WTC11 (cell line): ENCODE results near the gene KRTAP4-7. TPM values are rescaled to one million over a fixed set of nuclear protein-coding genes. Genes with fewer than 3 reads are reported as not detected.
"Not testable (repeated sequence)": the region's sequence is repeated elsewhere in the genome, so short reads cannot be mapped to it uniquely, and the experiment has no call there.

Source experiments
- ATAC-seq: fragments of 200-7000 bp; cut with Tn5 transposase; 2 replicates; pipeline ENCODE4 v1.10.0; 2021; ENCODE audit warnings: mild to moderate bottlenecking, moderate library complexity
- CTCF ChIA-PET: fragments of 300-600 bp; sonication (Branson Sonifier 250); formaldehyde crosslinking; loops from one replicate; lab custom pipeline; 2021; ENCODE audit warnings: antibody characterized with exemption; lab: Charles Lee
- POLR2A ChIA-PET: fragments of 350-600 bp; sonication (Branson Sonifier 250); formaldehyde crosslinking; loops from one replicate; lab custom pipeline; 2021; ENCODE audit warnings: antibody characterized with exemption; lab: Charles Lee
- DNase-seq: peaks from one replicate; pipeline ENCODE4 v3.0.0; 2021; ENCODE audit warnings: low spot score
- H3K27ac Mint-ChIP-seq: 2 replicates; pipeline ENCODE4 v1.8.0; 2021; ENCODE audit warnings: mixed read lengths
- H3K27me3 Mint-ChIP-seq: 2 replicates; pipeline ENCODE4 v1.8.0; 2021; ENCODE audit warnings: low read depth, mild to moderate bottlenecking, moderate library complexity, mixed read lengths
- H3K36me3 Mint-ChIP-seq: 2 replicates; pipeline ENCODE4 v1.8.0; 2021; ENCODE audit warnings: mixed read lengths
- H3K4me1 Mint-ChIP-seq: 2 replicates; pipeline ENCODE4 v1.8.0; 2022; ENCODE audit warnings: mixed read lengths
- H3K4me3 Mint-ChIP-seq: 2 replicates; pipeline ENCODE4 v1.8.0; 2021; ENCODE audit warnings: mild to moderate bottlenecking, moderate library complexity, mixed read lengths
- H3K9me3 Mint-ChIP-seq: 2 replicates; pipeline ENCODE4 v1.8.0; 2021; ENCODE audit warnings: mixed read lengths
- AFF4 ChIP-seq: sonication (generic); formaldehyde crosslinking; IDR thresholded peaks from 2 replicates; pipeline ENCODE4 v1.8.1; 2023; ENCODE audit warnings: mild to moderate bottlenecking, missing genetic modification reagents, borderline replicate concordance
- ESRRA ChIP-seq: sonication (generic); formaldehyde crosslinking; IDR thresholded peaks from 2 replicates; pipeline ENCODE4 v1.8.1; 2022; ENCODE audit warnings: mild to moderate bottlenecking, missing genetic modification reagents, borderline replicate concordance
- JAZF1 ChIP-seq: fragments of 250-450 bp; sonication (Bioruptor Pico); IDR thresholded peaks from 2 replicates; pipeline ENCODE4 v1.9.0; 2021; ENCODE audit warnings: moderate library complexity, mild to moderate bottlenecking, inconsistent platforms
- MYBL2 ChIP-seq: sonication (generic); formaldehyde crosslinking; IDR thresholded peaks from 2 replicates; pipeline ENCODE4 v1.8.1; 2023; ENCODE audit warnings: mild to moderate bottlenecking, moderate library complexity, missing genetic modification reagents
- NFATC4 ChIP-seq: fragments of 250-450 bp; sonication (Bioruptor Pico); IDR thresholded peaks from 2 replicates; pipeline ENCODE4 v1.9.0; 2021; ENCODE audit warnings: mild to moderate bottlenecking
- PREB ChIP-seq: sonication (generic); formaldehyde crosslinking; IDR thresholded peaks from 2 replicates; pipeline ENCODE4 v1.8.1; 2022; ENCODE audit warnings: mild to moderate bottlenecking, missing genetic modification reagents, moderate library complexity, borderline replicate concordance
- RELA ChIP-seq: sonication (generic); formaldehyde crosslinking; IDR thresholded peaks from 2 replicates; pipeline ENCODE4 v1.8.1; 2022; ENCODE audit warnings: missing genetic modification reagents, mild to moderate bottlenecking, borderline replicate concordance
- TEAD4 ChIP-seq: sonication (generic); formaldehyde crosslinking; IDR thresholded peaks from 2 replicates; pipeline ENCODE4 v1.8.0; 2022; ENCODE audit warnings: mild to moderate bottlenecking, missing genetic modification reagents
- USF1 ChIP-seq: sonication (generic); formaldehyde crosslinking; IDR thresholded peaks from 2 replicates; pipeline ENCODE4 v1.8.0; 2022; ENCODE audit warnings: mild to moderate bottlenecking, missing genetic modification reagents
- ZNF219 ChIP-seq: sonication (generic); formaldehyde crosslinking; IDR thresholded peaks from 2 replicates; pipeline ENCODE4 v1.8.0; 2023; ENCODE audit warnings: missing genetic modification reagents, mild to moderate bottlenecking, borderline replicate concordance
- ZNF232 ChIP-seq: sonication (generic); formaldehyde crosslinking; IDR thresholded peaks from 2 replicates; pipeline ENCODE4 v1.8.0; 2022; ENCODE audit warnings: mild to moderate bottlenecking, missing genetic modification reagents
- ZNF423 ChIP-seq: fragments of 250-450 bp; sonication (Bioruptor Pico); IDR thresholded peaks from 2 replicates; pipeline ENCODE4 v2.1.2; 2022; ENCODE audit warnings: mild to moderate bottlenecking, moderate library complexity
- total RNA-seq: library from RNA; stranded (reverse); gene quantifications from 3 replicates; pipeline ENCODE4 v1.2.3, GENCODE V29; 2021
- TF ChIP-seq, protein P1 (sequence below): sonication (generic); formaldehyde crosslinking; IDR thresholded peaks from 2 replicates; pipeline ENCODE4 v1.8.1; 2023; ENCODE audit warnings: mild to moderate bottlenecking, missing genetic modification reagents
- TF ChIP-seq, protein P2 (sequence below): sonication (generic); formaldehyde crosslinking; IDR thresholded peaks from 2 replicates; pipeline ENCODE4 v1.8.1; 2023; ENCODE audit warnings: mild to moderate bottlenecking, missing genetic modification reagents

KRTAP4-7 gene
- total RNA-seq, 1 experiment from 2014 or later, result not detected

- POLR2A ChIA-PET, result no interaction called here
- TF ChIP-seq ZNF232 (CRISPR knock-in tag), result no peak
- no peak for TF ChIP-seq ESRRA
- TF ChIP-seq JAZF1 (CRISPR knock-in tag), result no peak
- no peak for TF ChIP-seq ZNF219 (CRISPR knock-in tag)
- no peak for TF ChIP-seq TEAD4 (CRISPR knock-in tag)
- TF ChIP-seq MYBL2 (CRISPR knock-in tag), result no peak
- no peak for TF ChIP-seq PREB (CRISPR knock-in tag)
- no peak for TF ChIP-seq NFATC4 (CRISPR knock-in tag)
- no peak for TF ChIP-seq AFF4 (CRISPR knock-in tag)
- TF ChIP-seq, protein P1, sequence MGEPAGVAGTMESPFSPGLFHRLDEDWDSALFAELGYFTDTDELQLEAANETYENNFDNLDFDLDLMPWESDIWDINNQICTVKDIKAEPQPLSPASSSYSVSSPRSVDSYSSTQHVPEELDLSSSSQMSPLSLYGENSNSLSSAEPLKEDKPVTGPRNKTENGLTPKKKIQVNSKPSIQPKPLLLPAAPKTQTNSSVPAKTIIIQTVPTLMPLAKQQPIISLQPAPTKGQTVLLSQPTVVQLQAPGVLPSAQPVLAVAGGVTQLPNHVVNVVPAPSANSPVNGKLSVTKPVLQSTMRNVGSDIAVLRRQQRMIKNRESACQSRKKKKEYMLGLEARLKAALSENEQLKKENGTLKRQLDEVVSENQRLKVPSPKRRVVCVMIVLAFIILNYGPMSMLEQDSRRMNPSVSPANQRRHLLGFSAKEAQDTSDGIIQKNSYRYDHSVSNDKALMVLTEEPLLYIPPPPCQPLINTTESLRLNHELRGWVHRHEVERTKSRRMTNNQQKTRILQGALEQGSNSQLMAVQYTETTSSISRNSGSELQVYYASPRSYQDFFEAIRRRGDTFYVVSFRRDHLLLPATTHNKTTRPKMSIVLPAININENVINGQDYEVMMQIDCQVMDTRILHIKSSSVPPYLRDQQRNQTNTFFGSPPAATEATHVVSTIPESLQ (CRISPR knock-in tag), result no peak
- TF ChIP-seq USF1 (CRISPR knock-in tag), result no peak
- no peak for TF ChIP-seq RELA (CRISPR knock-in tag)
- TF ChIP-seq, all 79 proteins: peak for 0
- ATAC-seq, result no peak
- Mint-ChIP-seq H3K4me1 (peaks cover 34% of the 10 kb centered on the region), H3K27ac (no peak overlapping the region), H3K9me3 (peaks cover 29% of the 10 kb centered on the region), H3K36me3 (peaks cover 13% of the 10 kb centered on the region), H3K4me3 (no peak overlapping the region), H3K27me3 (no peaks in the 10 kb centered on the region)
- CTCF ChIA-PET, result no interaction called here
- DNase-seq, result no peak
Measured at GRCh38 chr17:41098481-41098880, 14.5 kb downstream of the KRTAP4-7 start.

DNA sequence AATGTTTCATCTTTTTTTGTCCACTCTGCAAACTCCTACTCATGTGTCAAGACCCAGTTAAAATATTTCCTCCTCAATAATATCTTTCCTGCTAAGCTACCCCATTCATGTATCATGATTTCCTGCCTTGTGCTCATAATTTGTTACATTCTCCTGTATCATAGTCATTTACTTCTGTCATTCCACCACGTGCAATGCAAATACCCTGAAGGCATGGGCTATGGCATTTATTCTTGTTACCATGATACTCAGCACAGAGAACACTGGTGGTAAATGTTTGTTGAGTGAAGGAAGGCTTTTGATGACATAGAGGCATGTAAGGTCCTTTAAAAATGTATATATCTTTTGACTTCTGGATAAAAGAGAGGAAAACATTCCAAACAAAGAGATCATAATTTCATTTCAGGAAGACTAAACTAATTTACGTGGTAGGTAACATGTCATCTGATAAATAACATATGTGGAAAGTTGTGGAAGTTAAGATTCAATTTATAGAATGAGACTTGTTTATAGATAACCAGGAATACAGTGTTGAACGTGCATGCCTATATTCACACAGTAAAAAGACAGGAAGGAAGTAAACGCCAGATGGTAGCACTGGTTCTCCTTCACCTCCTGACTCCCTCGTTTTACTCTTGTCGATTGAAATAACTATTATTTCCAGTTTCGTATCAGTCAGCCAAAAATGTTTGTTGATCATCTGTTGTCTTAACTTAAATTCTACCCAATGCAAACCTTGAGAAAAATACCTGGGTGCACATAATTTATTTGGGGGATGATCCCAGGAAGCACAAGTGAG lies 15.9 kb downstream of the KRTAP4-7 start:
- H3K27ac Mint-ChIP-seq, CTCF ChIA-PET, POLR2A ChIA-PET, ATAC-seq, H3K27me3 Mint-ChIP-seq, H3K4me3 Mint-ChIP-seq, DNase-seq, H3K36me3 Mint-ChIP-seq: not testable (repeated sequence)
- Mint-ChIP-seq H3K4me1 (peaks cover 37% of the 10 kb centered on the region), H3K9me3 (peaks cover 16% of the 10 kb centered on the region)

DNA sequence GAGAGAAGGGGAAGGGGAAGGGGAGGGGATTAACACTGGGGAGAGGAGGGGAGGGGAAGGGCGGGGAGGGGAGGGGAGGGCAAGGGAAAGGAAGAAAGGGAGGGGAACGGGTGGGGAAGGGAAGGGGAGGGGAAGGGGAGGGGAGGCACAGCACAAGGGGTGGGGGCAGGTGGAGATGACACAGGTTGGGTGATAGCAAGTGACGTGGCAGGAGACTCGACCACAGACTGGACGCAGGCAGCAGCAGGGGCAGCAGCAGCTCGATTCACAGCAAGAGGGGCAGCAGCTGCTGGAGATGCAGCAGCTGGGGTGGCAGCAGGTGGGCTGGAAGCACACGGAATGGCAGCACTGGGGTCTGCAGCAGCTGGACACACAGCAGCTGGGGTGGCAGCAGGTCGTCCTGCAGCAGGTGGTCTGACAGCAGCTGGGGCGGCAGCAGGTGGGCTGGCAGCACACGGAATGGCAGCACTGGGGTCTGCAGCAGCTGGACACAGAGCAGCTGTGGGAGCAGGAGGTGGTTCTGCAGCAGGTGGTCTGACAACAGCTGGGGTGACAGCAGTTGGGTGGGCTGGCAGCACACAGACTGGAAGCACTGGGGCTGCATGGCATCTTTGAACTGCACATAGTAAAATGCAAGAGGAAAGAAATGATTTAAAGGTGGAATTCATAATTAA lies 17.8 kb downstream of the KRTAP4-7 start, which contains the start of gene KRTAP4-16:
KRTAP4-16 (minus strand) TSS at position 624 of the 674 bp plus-strand sequence; CDS start at position 624, 0 bp downstream.
- Mint-ChIP-seq H3K9me3 (peaks cover 4% of the 10 kb centered on the region; the same call in 1 of the 2 replicates), H3K27ac (0 out of 2 replicates have a peak within 1 kb of the TSS, but pooled peaks have one; percentile 41), H3K4me1 (peaks cover 40% of the 10 kb centered on the region), H3K4me3 (no peak within 1 kb of the TSS), H3K36me3 (no peaks in the 10 kb centered on the region), H3K27me3 (no peaks in the 10 kb centered on the region)
- ChIA-PET POLR2A (no interaction called here), CTCF (no interaction called here)
- DNase-seq (no peak), ATAC-seq (no peak)
- TF ChIP-seq ZNF423 (CRISPR knock-in tag), result peak; percentile 43
- TF ChIP-seq, protein P2, sequence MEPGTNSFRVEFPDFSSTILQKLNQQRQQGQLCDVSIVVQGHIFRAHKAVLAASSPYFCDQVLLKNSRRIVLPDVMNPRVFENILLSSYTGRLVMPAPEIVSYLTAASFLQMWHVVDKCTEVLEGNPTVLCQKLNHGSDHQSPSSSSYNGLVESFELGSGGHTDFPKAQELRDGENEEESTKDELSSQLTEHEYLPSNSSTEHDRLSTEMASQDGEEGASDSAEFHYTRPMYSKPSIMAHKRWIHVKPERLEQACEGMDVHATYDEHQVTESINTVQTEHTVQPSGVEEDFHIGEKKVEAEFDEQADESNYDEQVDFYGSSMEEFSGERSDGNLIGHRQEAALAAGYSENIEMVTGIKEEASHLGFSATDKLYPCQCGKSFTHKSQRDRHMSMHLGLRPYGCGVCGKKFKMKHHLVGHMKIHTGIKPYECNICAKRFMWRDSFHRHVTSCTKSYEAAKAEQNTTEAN (CRISPR knock-in tag), result no peak
